Osteoblast (primary cell): Measurements from ENCODE around the gene MCOLN1. TPM values are rescaled to one million over a fixed set of nuclear protein-coding genes. Genes with fewer than 3 reads are reported as not detected.
A peak's percentile ranks its signal among the peaks of the same experiment; 100 is the strongest.

Source experiments
- DNase-seq: peaks from one replicate; pipeline ENCODE4 v3.0.0; 2011; ENCODE audit warnings: low spot score, mixed read lengths; ENCODE audit not compliant: insufficient read length; ENCODE audit errors: missing footprints
- H2AFZ ChIP-seq: 2 replicates; pipeline ENCODE4 v1.6.0; 2011; ENCODE audit warnings: mild to moderate bottlenecking, low read length
- H3K27ac ChIP-seq: 2 replicates; pipeline ENCODE4 v1.5.1; 2011; ENCODE audit warnings: mild to moderate bottlenecking, low read depth, low read length, moderate library complexity
- H3K27me3 ChIP-seq: 2 replicates; pipeline ENCODE4 v1.6.0; 2012; ENCODE audit warnings: mild to moderate bottlenecking, control low read depth, inconsistent platforms, low read length, moderate library complexity; ENCODE audit not compliant: insufficient read depth
- H3K36me3 ChIP-seq: 2 replicates; pipeline ENCODE4 v1.5.1; 2011; ENCODE audit warnings: mild to moderate bottlenecking, low read length, control low read depth, moderate library complexity; ENCODE audit not compliant: insufficient read depth
- H3K4me1 ChIP-seq: 2 replicates; pipeline ENCODE4 v1.5.1; 2011; ENCODE audit warnings: mild to moderate bottlenecking, low read length, control low read depth, moderate library complexity; ENCODE audit not compliant: insufficient read depth
- H3K4me2 ChIP-seq: 2 replicates; pipeline ENCODE4 v1.6.0; 2011; ENCODE audit warnings: mild to moderate bottlenecking, low read length; ENCODE audit not compliant: insufficient read depth
- H3K4me3 ChIP-seq: fragments of 200-600 bp; sonication (generic); 3 replicates; pipeline ENCODE4 v1.5.1; 2012; ENCODE audit warnings: mild to moderate bottlenecking, low read length, inconsistent platforms; ENCODE audit not compliant: insufficient read depth
- H3K79me2 ChIP-seq: 2 replicates; pipeline ENCODE4 v1.6.0; 2012; ENCODE audit warnings: mild to moderate bottlenecking, low read length, control low read depth, inconsistent platforms; ENCODE audit not compliant: insufficient read depth
- H3K9me3 ChIP-seq: 2 replicates; pipeline ENCODE4 v1.5.1; 2011; ENCODE audit warnings: low read depth, low read length, control low read depth
- H4K20me1 ChIP-seq: 2 replicates; pipeline ENCODE4 v1.6.0; 2012; ENCODE audit warnings: mild to moderate bottlenecking, low read length, control low read depth; ENCODE audit not compliant: insufficient read depth
- total RNA-seq: library from RNA; depleted of rRNA; stranded (reverse); fragments of >200 nt; gene quantifications from 2 replicates; pipeline ENCODE4 v1.2.3, GENCODE V29; 2012
- TF ChIP-seq, protein P1 (sequence below): IDR thresholded peaks from 2 replicates; pipeline ENCODE4 v1.5.1; 2011; ENCODE audit warnings: mild to moderate bottlenecking, low read depth, low read length, moderate library complexity; ENCODE audit errors: extremely low read depth

The MCOLN1 gene
- total RNA-seq, 1 donor = 16.6 TPM

DNA sequence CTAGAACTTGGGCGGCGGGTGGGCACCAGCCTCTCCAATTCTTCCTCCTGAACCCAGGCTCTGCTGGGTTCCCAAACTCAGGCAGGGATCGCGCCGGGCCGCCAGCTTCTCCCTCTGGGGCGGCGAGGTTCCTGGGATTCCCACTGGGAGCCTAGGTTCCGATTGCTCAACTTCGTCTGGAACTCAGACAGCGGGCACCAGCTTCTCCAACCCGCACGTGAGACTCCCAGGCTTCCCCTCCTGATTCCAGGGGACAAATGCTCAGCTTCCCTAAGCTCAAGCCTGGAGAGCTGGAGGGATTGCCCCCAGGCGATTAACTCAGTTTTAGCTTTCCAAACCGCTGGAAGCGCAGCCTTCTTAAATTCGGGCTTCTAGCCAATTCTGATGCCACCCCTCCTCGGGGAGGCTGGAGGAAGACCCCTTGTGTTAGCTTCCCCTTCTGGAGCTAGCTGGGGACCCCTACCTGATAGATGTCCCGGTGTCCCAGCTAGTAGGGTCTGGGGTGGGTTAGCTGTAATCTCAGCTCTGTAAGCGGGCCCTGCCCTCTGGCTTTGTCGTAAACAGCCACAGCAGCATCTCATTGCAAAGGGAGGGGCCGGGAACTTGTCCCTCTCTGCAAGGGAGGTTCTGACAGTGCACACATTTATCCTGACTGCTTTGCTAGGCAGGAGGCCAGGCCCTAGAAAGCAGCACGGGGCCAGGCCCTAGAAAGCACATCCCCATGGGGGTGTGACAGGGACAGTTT, 671 bp downstream of the MCOLN1 start:
- Histone ChIP-seq H3K79me2 (peaks cover 8% of the 10 kb centered on the region), H3K27me3 (no peaks in the 10 kb centered on the region), H3K36me3 (peaks cover 7% of the 10 kb centered on the region), H4K20me1 (no peaks in the 10 kb centered on the region), H3K4me1 (peaks cover 12% of the 10 kb centered on the region), H3K4me2 (peak overlapping the region; percentile 100), H3K9me3 (no peaks in the 10 kb centered on the region), H3K4me3 (peak overlapping the region; percentile 81), H2AFZ (peak overlapping the region; percentile 27), H3K27ac (peak overlapping the region; percentile 7)
- TF ChIP-seq, protein P1, sequence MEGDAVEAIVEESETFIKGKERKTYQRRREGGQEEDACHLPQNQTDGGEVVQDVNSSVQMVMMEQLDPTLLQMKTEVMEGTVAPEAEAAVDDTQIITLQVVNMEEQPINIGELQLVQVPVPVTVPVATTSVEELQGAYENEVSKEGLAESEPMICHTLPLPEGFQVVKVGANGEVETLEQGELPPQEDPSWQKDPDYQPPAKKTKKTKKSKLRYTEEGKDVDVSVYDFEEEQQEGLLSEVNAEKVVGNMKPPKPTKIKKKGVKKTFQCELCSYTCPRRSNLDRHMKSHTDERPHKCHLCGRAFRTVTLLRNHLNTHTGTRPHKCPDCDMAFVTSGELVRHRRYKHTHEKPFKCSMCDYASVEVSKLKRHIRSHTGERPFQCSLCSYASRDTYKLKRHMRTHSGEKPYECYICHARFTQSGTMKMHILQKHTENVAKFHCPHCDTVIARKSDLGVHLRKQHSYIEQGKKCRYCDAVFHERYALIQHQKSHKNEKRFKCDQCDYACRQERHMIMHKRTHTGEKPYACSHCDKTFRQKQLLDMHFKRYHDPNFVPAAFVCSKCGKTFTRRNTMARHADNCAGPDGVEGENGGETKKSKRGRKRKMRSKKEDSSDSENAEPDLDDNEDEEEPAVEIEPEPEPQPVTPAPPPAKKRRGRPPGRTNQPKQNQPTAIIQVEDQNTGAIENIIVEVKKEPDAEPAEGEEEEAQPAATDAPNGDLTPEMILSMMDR = no peak
- peak; percentile 95 for DNase-seq

DNA sequence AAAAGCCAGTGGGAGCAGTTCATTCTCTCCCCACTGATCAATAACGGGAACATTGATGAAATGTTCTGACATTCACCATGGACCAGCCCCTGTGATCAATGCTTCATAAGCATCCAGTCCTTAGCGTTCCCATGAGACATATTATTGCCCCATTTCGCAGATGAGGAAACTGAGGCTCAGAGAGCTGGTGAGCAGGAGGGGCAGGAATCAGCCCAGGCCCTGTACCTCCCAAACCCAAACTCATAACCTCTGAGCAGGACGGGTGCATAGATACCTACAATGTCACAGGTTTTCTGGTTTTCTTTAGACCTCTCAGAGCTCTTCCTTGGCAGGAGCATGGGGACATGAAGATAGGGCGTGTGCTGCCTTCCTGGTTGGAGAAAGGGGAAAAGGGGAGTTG, 2.1 kb downstream of the MCOLN1 start:
- H3K79me2 ChIP-seq = peaks cover 8% of the 10 kb centered on the region
- H3K4me2 ChIP-seq = no peak overlapping the region
- no peaks in the 10 kb centered on the region for H3K27me3 ChIP-seq
- H4K20me1 ChIP-seq = no peaks in the 10 kb centered on the region
- peaks cover 7% of the 10 kb centered on the region for H3K36me3 ChIP-seq
- no peak overlapping the region for H3K4me3 ChIP-seq
- H3K27ac ChIP-seq = no peak overlapping the region
- TF ChIP-seq, protein P1 = no peak
- H2AFZ ChIP-seq = no peak overlapping the region
- no peak for DNase-seq
- H3K4me1 ChIP-seq = peaks cover 12% of the 10 kb centered on the region
- no peaks in the 10 kb centered on the region for H3K9me3 ChIP-seq

DNA sequence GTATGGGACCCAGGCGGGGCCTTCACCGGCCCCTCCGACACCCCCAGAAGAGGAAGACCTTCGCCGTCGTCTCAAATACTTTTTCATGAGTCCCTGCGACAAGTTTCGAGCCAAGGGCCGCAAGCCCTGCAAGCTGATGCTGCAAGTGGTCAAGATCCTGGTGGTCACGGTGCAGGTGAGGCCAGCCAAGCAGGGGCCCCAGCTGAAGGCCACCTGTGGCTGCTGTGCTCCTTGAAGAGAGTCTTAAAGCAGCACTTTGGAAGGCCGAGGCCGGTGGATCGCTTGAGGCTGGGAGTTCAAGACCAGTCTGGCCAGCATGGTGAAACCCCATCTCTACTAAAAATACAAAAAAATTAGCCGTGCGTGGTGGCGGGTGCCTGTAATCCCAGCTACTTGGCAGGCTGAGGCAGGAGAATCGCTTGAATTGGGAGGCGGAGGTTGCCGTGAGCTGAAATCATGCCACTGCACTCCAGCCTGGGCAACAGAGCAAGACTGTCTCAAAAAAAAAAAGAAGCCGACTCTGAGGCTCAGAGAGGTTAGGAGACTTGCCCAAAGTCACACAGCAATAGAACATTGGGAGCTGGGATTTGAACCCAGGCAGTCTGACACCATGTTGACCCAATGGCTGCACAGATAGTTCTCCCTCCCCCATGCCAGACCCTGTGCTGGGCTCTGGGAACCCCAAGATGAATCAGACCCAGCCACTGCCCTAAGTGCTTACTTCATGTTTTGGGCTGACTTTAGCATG, 2.7 kb downstream of the MCOLN1 start:
- no peak overlapping the region for H3K27ac ChIP-seq
- peaks cover 3% of the 10 kb centered on the region for H3K36me3 ChIP-seq
- H3K4me2 ChIP-seq = no peak overlapping the region
- no peaks in the 10 kb centered on the region for H3K9me3 ChIP-seq
- no peak for DNase-seq
- H4K20me1 ChIP-seq = no peaks in the 10 kb centered on the region
- no peaks in the 10 kb centered on the region for H3K27me3 ChIP-seq
- no peak overlapping the region for H2AFZ ChIP-seq
- TF ChIP-seq, protein P1 = no peak
- peaks cover 8% of the 10 kb centered on the region for H3K79me2 ChIP-seq
- H3K4me3 ChIP-seq = no peak overlapping the region
- H3K4me1 ChIP-seq = peaks cover 12% of the 10 kb centered on the region
